Measurements from ENCODE around the gene G2E3. TPM values are rescaled to one million over a fixed set of nuclear protein-coding genes. Genes with fewer than 3 reads are reported as not detected.
"Not testable (repeated sequence)": the region's sequence is repeated elsewhere in the genome, so short reads cannot be mapped to it uniquely, and the experiment has no call there.

Gene G2E3
- total RNA-seq, 4 donors from 2014 or later, result 7.5 to 10.5 (median 9.9) TPM

DNA sequence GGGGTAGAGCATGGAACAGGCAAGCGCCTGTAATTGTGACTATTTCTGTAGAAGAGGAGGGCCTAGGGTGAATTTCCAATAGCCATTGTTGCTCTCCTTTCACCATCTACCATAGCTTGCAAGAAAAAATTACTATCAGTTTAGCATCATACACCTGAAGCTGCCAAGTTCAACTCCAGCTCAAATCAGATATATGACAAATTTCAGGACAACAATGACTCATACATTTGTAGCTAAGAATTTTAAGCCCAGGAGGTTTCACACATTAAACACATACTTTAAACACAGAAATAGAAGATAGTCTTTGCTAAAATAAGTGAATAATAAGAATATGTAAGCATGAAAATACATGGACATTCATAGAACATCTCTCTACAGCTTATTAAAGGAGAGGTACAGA lies 17.6 kb upstream of the G2E3 start:
- no peak overlapping the region for H3K4me3 ChIP-seq
- no peak overlapping the region for H3K27ac ChIP-seq
- 67 to 82% methylated on average over 1 of the region's 1 CpG for WGBS, 2 donors (ENCODE audit: low coverage in 1 of 2)
- intact Hi-C loops (cut with DNase I; ENCODE audit: low total_unique reads), result no loop called here
- in situ Hi-C loops (cut with MboI; ENCODE audit: low pct_ligation_motif_present in 1 of 4, low pct_unique_long_range_greater_than_20kb in 1 of 4, low sequenced_read_pairs in 3 of 4), result no loop called here
- no peak for DNase-seq
- H3K4me1 ChIP-seq, result no peaks in the 10 kb centered on the region
- TF ChIP-seq EP300 (IDR thresholded peaks at IDR 0.05; ENCODE audit: low read depth) (no peak), POLR2AphosphoS5 (IDR thresholded peaks at IDR 0.05) (no peak), POLR2A (IDR thresholded peaks at IDR 0.05) (no peak)
- TF ChIP-seq, protein P1, sequence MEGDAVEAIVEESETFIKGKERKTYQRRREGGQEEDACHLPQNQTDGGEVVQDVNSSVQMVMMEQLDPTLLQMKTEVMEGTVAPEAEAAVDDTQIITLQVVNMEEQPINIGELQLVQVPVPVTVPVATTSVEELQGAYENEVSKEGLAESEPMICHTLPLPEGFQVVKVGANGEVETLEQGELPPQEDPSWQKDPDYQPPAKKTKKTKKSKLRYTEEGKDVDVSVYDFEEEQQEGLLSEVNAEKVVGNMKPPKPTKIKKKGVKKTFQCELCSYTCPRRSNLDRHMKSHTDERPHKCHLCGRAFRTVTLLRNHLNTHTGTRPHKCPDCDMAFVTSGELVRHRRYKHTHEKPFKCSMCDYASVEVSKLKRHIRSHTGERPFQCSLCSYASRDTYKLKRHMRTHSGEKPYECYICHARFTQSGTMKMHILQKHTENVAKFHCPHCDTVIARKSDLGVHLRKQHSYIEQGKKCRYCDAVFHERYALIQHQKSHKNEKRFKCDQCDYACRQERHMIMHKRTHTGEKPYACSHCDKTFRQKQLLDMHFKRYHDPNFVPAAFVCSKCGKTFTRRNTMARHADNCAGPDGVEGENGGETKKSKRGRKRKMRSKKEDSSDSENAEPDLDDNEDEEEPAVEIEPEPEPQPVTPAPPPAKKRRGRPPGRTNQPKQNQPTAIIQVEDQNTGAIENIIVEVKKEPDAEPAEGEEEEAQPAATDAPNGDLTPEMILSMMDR (IDR thresholded peaks at IDR 0.05), result no peak
- no peaks in the 10 kb centered on the region for H3K27me3 ChIP-seq
- no peaks in the 10 kb centered on the region for H3K36me3 ChIP-seq
- no peaks in the 10 kb centered on the region for H3K9me3 ChIP-seq

DNA sequence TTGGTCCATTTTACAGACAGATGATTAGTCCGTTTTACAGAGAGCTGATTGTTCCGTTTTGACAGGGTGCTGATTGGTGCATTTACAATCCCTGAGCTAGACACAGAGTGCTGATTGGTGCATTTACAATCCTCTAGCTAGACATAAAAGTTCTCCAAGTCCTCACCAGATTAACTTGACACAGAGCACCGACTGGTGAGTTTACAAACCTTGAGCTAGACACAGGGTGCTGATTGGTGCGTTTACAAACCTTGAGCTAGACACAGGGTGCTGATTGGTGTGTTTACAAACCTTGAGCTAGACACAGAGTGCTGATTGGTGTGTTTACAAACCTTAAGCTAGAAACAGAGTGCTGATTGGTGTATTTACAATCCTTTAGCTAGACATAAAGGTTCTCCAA lies 12.2 kb upstream of the G2E3 start:
- 94 to 100% methylated on average over 1 to 4 of the region's 4 CpGs for WGBS, 2 donors (ENCODE audit: low coverage in 1 of 2)
- in situ Hi-C loops (cut with MboI; ENCODE audit: low pct_ligation_motif_present in 1 of 4, low pct_unique_long_range_greater_than_20kb in 1 of 4, low sequenced_read_pairs in 3 of 4); H3K27ac ChIP-seq; intact Hi-C loops (cut with DNase I; ENCODE audit: low total_unique reads); H3K9me3 ChIP-seq; DNase-seq; H3K4me1 ChIP-seq; H3K36me3 ChIP-seq; H3K4me3 ChIP-seq; H3K27me3 ChIP-seq: not testable (repeated sequence)

DNA sequence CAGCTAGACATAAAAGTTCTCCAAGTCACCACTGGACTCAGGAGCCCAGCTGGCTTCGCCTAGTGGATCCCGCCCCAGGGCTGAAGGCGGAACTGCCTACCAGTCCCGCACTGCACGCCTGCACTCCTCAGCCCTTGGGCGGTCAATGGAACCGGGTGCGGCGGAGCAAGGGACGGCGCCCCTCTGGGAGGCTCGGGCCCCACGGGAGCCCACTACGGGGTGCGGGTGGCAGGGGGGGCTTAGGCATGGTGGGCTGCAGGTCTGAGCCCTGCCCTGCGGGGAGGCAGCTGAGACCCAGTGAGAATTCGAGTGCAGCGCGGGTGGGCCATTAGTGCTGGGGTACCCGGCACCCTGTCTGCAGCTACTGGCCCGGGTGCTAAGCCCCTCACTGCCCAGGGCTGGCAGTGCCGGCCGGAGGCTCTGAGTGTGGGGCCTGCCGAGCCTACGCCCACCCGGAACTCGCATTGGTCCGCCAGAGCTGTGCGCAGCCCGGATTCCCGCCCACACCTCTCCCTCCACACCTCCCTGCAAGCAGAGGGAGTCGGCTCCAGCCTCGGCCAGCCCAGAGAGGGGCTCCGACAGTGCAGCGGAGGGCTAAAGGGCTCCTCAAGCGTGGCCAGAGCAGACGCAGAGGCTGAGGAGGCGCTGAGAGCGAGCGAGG lies 11.4 kb upstream of the G2E3 start:
- WGBS, 2 donors (ENCODE audit: low coverage in 1 of 2), result 96 to 100% methylated on average over 1 to 37 of the region's 40 CpGs
- in situ Hi-C loops (cut with MboI; ENCODE audit: low pct_ligation_motif_present in 1 of 4, low pct_unique_long_range_greater_than_20kb in 1 of 4, low sequenced_read_pairs in 3 of 4), result no loop called here
- no peak for TF ChIP-seq POLR2A (IDR thresholded peaks at IDR 0.05)
- TF ChIP-seq POLR2AphosphoS5 (IDR thresholded peaks at IDR 0.05), result no peak
- no peak for TF ChIP-seq EP300 (IDR thresholded peaks at IDR 0.05; ENCODE audit: low read depth)
- TF ChIP-seq, protein P1 (IDR thresholded peaks at IDR 0.05), result no peak

DNA sequence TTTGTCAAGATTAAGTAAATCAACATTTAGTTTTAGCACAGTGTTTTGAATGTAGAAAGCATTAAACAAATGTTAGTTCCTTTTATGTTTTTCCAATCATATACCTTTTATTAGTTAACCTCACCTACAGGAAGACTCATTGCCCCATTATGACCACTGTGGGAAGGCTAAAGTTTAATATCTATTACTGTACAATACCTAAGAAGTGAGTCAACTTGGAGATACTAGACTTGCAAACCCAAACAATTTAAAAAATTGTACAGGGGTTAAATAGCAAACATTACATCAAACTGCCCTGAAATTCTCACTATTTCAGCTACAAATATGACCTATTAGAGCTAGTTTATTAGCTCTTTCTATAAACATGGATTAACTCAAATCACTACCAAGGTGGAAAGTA lies 8.6 kb upstream of the G2E3 start:
- H3K36me3 ChIP-seq, result no peaks in the 10 kb centered on the region
- H3K9me3 ChIP-seq, result no peaks in the 10 kb centered on the region
- H3K4me3 ChIP-seq, result no peak overlapping the region
- peaks cover 0 to 3% (median 0%) of the 10 kb centered on the region in 4 donors for H3K4me1 ChIP-seq
- in situ Hi-C loops (cut with MboI; ENCODE audit: low pct_ligation_motif_present in 1 of 4, low pct_unique_long_range_greater_than_20kb in 1 of 4, low sequenced_read_pairs in 3 of 4) (no loop called here), intact Hi-C loops (cut with DNase I; ENCODE audit: low total_unique reads) (no loop called here)
- no peak for TF ChIP-seq POLR2AphosphoS5 (IDR thresholded peaks at IDR 0.05)
- TF ChIP-seq, protein P1 (IDR thresholded peaks at IDR 0.05), result no peak
- TF ChIP-seq EP300 (IDR thresholded peaks at IDR 0.05; ENCODE audit: low read depth), result no peak
- TF ChIP-seq POLR2A (IDR thresholded peaks at IDR 0.05), result no peak
- no peak overlapping the region for H3K27ac ChIP-seq
- DNase-seq, result no peak
- H3K27me3 ChIP-seq, result no peaks in the 10 kb centered on the region

More for the DNA sequence above, 11.4 kb upstream of the G2E3 start:
- Histone ChIP-seq H3K4me3 (no peak overlapping the region), H3K4me1 (peaks cover 0 to 3% (median 0%) of the 10 kb centered on the region in 4 donors), H3K27ac (no peak overlapping the region), H3K27me3 (no peaks in the 10 kb centered on the region), H3K36me3 (no peaks in the 10 kb centered on the region), H3K9me3 (no peaks in the 10 kb centered on the region)
- intact Hi-C loops (cut with DNase I; ENCODE audit: low total_unique reads), result no loop called here
- DNase-seq, result no peak

DNA sequence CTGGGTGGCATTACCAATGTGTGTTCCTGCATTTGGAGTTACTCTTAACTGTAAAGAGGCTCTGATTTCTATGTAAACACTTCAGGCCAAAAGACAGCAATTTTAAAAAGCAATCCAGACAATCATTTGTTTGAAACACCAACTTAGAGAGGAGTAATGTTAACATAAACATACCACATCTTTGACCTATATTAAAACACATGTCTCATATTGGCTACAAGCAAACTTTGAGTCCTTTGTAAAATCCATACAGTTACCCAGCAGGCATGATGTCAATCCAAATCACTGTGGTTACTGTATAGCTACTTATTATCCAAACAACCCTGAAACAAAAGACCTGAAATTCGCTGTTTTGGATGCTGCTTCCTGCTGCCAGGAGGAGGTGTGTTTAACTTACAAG lies 7.5 kb upstream of the G2E3 start:
- WGBS, 2 donors (ENCODE audit: low coverage in 1 of 2), result 17 to 37% methylated on average over 1 of the region's 1 CpG
- Histone ChIP-seq H3K27me3 (no peaks in the 10 kb centered on the region), H3K27ac (no peak overlapping the region), H3K4me3 (no peak overlapping the region), H3K36me3 (no peaks in the 10 kb centered on the region), H3K9me3 (no peaks in the 10 kb centered on the region), H3K4me1 (peaks cover 0 to 3% (median 0%) of the 10 kb centered on the region in 4 donors)
- in situ Hi-C loops (cut with MboI; ENCODE audit: low pct_ligation_motif_present in 1 of 4, low pct_unique_long_range_greater_than_20kb in 1 of 4, low sequenced_read_pairs in 3 of 4) (no loop called here), intact Hi-C loops (cut with DNase I; ENCODE audit: low total_unique reads) (no loop called here)
- no peak for DNase-seq
- no peak for TF ChIP-seq EP300 (IDR thresholded peaks at IDR 0.05; ENCODE audit: low read depth)
- TF ChIP-seq POLR2AphosphoS5 (IDR thresholded peaks at IDR 0.05), result no peak
- TF ChIP-seq POLR2A (IDR thresholded peaks at IDR 0.05), result no peak
- TF ChIP-seq, protein P1 (IDR thresholded peaks at IDR 0.05), result no peak
